Mucosa of rectum (tissue), 2 donors: Measurements from ENCODE around the gene MPZL2.

Experiments
- H3K27ac ChIP-seq, 2 donors: one replicate each; pipeline ENCODE4 v1.7.0; 2013; ENCODE audit warnings: inconsistent platforms in 2 of 2, low read depth in 2 of 2, low read length in 2 of 2
- H3K27me3 ChIP-seq, 2 donors: one replicate each; pipeline ENCODE4 v1.7.0; 2013; ENCODE audit warnings: low read length in 2 of 2; ENCODE audit not compliant: control insufficient read depth in 2 of 2, insufficient read depth in 2 of 2
- H3K36me3 ChIP-seq, 2 donors: one replicate each; pipeline ENCODE4 v1.7.0; 2013; ENCODE audit warnings: low read length in 2 of 2; ENCODE audit not compliant: control insufficient read depth in 2 of 2, insufficient read depth in 2 of 2
- H3K4me1 ChIP-seq, 2 donors: one replicate each; pipeline ENCODE4 v1.7.0; 2013; ENCODE audit warnings: low read length in 2 of 2, mild to moderate bottlenecking in 1 of 2; ENCODE audit not compliant: control insufficient read depth in 2 of 2, insufficient read depth in 2 of 2
- H3K4me3 ChIP-seq, 2 donors: one replicate each; pipeline ENCODE4 v1.7.0; 2013; ENCODE audit warnings: low read length in 2 of 2
- H3K9ac ChIP-seq, 2 donors: one replicate each; pipeline ENCODE4 v1.7.0; 2013; ENCODE audit warnings: low read length in 2 of 2, low read depth in 1 of 2, mild to moderate bottlenecking in 1 of 2
- H3K9me3 ChIP-seq, 2 donors: one replicate each; pipeline ENCODE4 v1.7.0; 2013; ENCODE audit warnings: low read length in 2 of 2; ENCODE audit not compliant: control insufficient read depth in 2 of 2
- donor health status: healthy.
- donor health status: Normal muscosa, but diverticular disease.

The MPZL2 gene

GRCh38 chr11:118267486-118267885 lies 3.4 kb upstream of the MPZL2 start:
- H3K9ac ChIP-seq = no peak overlapping the region
- no peak overlapping the region for H3K27ac ChIP-seq
- no peaks in the 10 kb centered on the region for H3K9me3 ChIP-seq
- H3K4me1 ChIP-seq = peaks cover 6 to 23% of the 10 kb centered on the region in 2 donors
- H3K27me3 ChIP-seq = no peaks in the 10 kb centered on the region
- no peaks in the 10 kb centered on the region for H3K36me3 ChIP-seq
- H3K4me3 ChIP-seq = no peak overlapping the region

- H3K4me3 ChIP-seq = peak overlapping the region; percentile 69 to 77
- no peaks in the 10 kb centered on the region for H3K9me3 ChIP-seq
- H3K4me1 ChIP-seq = peaks cover 10 to 31% of the 10 kb centered on the region in 2 donors
- H3K27ac ChIP-seq = peak overlapping the region; percentile 75 to 86
- peaks cover 0 to 6% of the 10 kb centered on the region in 2 donors for H3K36me3 ChIP-seq
- H3K27me3 ChIP-seq = no peaks in the 10 kb centered on the region
- H3K9ac ChIP-seq = peak overlapping the region; percentile 15 to 82
Measured at GRCh38 chr11:118265954-118266353, 1.9 kb upstream of the MPZL2 start.

GRCh38 chr11:118264569-118265465 lies 720 bp upstream of the MPZL2 start:
- Histone ChIP-seq H3K9ac (peak overlapping the region; percentile 71 to 82), H3K9me3 (no peaks in the 10 kb centered on the region), H3K27me3 (no peaks in the 10 kb centered on the region), H3K4me1 (peaks cover 10 to 31% of the 10 kb centered on the region in 2 donors), H3K4me3 (peak overlapping the region; percentile 69 to 77), H3K27ac (peak overlapping the region; percentile 75 to 86), H3K36me3 (peaks cover 6 to 8% of the 10 kb centered on the region in 2 donors)

- H3K27ac ChIP-seq = peak overlapping the region; percentile 75 to 86
Measured at GRCh38 chr11:118263112-118263511, 985 bp downstream of the MPZL2 start.

GRCh38 chr11:118260353-118260752 lies 3.7 kb downstream of the MPZL2 start:
- H3K9me3 ChIP-seq = no peaks in the 10 kb centered on the region
- peaks cover 6 to 22% of the 10 kb centered on the region in 2 donors for H3K4me1 ChIP-seq
- H3K9ac ChIP-seq = no peak overlapping the region
- H3K36me3 ChIP-seq = peaks cover 13 to 21% of the 10 kb centered on the region in 2 donors
- H3K27me3 ChIP-seq = no peaks in the 10 kb centered on the region
- H3K4me3 ChIP-seq = no peak overlapping the region
- H3K27ac ChIP-seq = no peak overlapping the region

More at GRCh38 chr11:118263112-118263511, 985 bp downstream of the MPZL2 start:
- Histone ChIP-seq H3K27me3 (no peaks in the 10 kb centered on the region), H3K4me3 (peak overlapping the region; percentile 69 to 77), H3K9ac (peak overlapping the region; percentile 35 to 82), H3K9me3 (no peaks in the 10 kb centered on the region), H3K4me1 (peaks cover 10 to 31% of the 10 kb centered on the region in 2 donors), H3K36me3 (peaks cover 6 to 15% of the 10 kb centered on the region in 2 donors)

GRCh38 chr11:118259138-118259537 lies 5.0 kb downstream of the MPZL2 start:
- no peak overlapping the region for H3K27ac ChIP-seq
- no peak overlapping the region for H3K4me3 ChIP-seq
- no peaks in the 10 kb centered on the region for H3K27me3 ChIP-seq
- H3K9ac ChIP-seq = no peak overlapping the region
- peaks cover 6 to 19% of the 10 kb centered on the region in 2 donors for H3K4me1 ChIP-seq
- H3K36me3 ChIP-seq = peaks cover 13 to 25% of the 10 kb centered on the region in 2 donors
- no peaks in the 10 kb centered on the region for H3K9me3 ChIP-seq

GRCh38 chr11:118258410-118258809 lies 5.7 kb downstream of the MPZL2 start:
- Histone ChIP-seq H3K4me3 (no peak overlapping the region), H3K27me3 (no peaks in the 10 kb centered on the region)

GRCh38 chr11:118252688-118253087 lies 11.4 kb downstream of the MPZL2 start:
- Histone ChIP-seq H3K4me1 (peaks cover 7 to 8% of the 10 kb centered on the region in 2 donors), H3K9me3 (no peaks in the 10 kb centered on the region), H3K9ac (no peak overlapping the region), H3K27me3 (no peaks in the 10 kb centered on the region), H3K36me3 (peaks cover 6 to 9% of the 10 kb centered on the region in 2 donors), H3K27ac (peak overlapping the region; percentile 89 to 90), H3K4me3 (peak overlapping the region; percentile 87 to 93)

More at GRCh38 chr11:118258410-118258809, 5.7 kb downstream of the MPZL2 start:
- Histone ChIP-seq H3K9me3 (no peaks in the 10 kb centered on the region), H3K4me1 (peaks cover 6 to 19% of the 10 kb centered on the region in 2 donors), H3K27ac (no peak overlapping the region), H3K36me3 (peaks cover 13 to 25% of the 10 kb centered on the region in 2 donors), H3K9ac (no peak overlapping the region)

GRCh38 chr11:118251858-118252652 lies 12.0 kb downstream of the MPZL2 start, which contains the start of gene MPZL3:
MPZL3 (minus strand) TSS chr11:118252365; CDS start chr11:118252294, 71 bp downstream.
- H3K36me3 ChIP-seq = peaks cover 6 to 9% of the 10 kb centered on the region in 2 donors
- H3K4me1 ChIP-seq = peaks cover 9 to 10% of the 10 kb centered on the region in 2 donors
- H3K27me3 ChIP-seq = no peaks in the 10 kb centered on the region
- peak within 1 kb of the TSS; percentile 89 to 90 for H3K27ac ChIP-seq
- no peaks in the 10 kb centered on the region for H3K9me3 ChIP-seq
- peak within 1 kb of the TSS; percentile 87 to 93 for H3K4me3 ChIP-seq
- peak within 1 kb of the TSS; percentile 72 to 79 for H3K9ac ChIP-seq
